Middle frontal gyrus (tissue), 1 donor: ENCODE results near the gene ASCL1.

Experiments used
- DNase-seq: peaks from one replicate; pipeline ENCODE4 v3.0.0-alpha.2; 2015; ENCODE audit warnings: low spot score; ENCODE audit errors: extremely low spot score

Gene ASCL1

DNA sequence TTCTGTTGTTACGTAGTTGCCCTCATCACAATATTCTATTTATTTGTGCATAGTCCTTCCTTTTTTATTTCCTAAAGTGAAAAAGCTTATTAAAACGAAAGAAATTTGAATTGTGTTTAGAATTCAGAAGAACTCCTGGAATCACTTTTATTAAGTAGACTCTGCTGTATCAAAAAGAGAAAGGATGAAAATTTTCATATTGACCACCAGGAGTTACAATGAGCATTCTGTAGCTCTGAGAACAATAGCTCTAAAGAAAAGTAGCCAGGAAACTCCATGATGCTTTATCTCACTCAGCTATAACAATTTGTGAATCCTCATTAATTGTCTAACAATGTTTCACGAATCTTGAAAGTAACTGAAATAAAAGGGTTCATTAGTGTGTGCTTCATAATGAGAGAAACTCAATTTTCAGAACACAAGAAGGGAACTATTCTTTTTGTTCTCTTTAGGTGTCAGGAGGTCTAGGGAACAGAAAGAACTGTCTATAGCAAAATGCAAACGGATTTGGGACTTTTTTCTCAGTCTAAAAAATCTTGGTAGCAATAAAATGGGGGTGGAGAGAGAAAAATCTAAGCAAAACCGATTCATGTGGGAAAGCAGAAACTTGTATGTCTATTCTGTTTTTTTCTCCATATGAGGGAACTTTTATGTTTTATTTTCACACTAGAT is 19.3 kb downstream of the ASCL1 start:
- DNase-seq: no peak

DNA sequence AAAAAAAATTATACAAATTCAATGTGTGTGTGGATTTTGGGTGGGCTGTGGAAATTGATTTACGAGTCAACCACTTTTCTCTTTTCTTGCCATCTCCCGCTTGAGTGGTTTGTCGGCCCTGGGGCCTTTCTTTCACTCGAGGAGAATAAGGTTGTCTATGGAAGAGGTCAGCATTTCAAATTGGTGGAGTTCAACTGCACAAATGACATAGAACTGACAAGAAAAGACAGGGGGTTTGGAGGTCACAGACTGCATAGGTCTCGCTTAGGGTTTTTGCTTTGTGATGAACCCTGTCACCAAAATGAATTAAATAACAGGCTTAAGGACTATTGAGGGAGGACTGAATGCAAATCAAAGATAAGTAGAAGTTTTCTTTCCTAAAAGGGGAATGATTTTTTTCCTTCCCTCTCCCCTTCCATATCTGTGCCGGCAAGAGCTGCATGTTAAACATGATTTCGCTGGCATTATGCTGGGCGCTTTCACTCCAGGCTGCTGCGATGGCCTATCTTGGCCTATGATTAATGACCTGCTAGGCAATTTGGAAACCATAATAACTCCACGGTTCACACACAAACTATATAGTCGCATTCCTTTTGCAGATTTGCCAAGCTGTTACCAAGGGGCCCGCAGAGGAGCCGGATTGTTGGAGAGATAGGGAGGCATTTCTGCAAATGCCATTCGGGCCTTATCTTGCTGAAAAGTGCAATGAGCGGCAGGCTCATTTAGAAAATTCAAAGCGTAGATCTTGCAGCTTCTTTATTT is 20.7 kb downstream of the ASCL1 start:
- DNase-seq: no peak

DNA sequence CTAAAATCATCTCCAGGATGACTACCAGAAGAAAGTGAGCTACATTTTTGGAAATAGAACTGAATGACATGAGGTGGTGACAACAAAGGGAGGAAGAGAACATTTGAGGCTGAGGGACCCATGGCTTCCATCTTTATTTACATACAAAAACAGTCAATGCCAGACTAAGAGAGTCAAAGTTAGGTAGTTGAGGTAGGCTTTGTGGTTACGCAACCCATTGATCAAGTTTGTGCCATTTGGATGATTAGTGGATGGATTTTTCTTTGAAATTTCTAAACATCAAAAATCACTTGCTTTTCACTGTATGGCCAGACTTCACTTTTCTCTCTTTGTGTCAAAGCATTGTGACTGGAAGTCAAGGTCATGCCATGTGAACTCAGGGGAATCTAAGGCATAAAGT is 22.9 kb downstream of the ASCL1 start:
- DNase-seq: no peak

DNA sequence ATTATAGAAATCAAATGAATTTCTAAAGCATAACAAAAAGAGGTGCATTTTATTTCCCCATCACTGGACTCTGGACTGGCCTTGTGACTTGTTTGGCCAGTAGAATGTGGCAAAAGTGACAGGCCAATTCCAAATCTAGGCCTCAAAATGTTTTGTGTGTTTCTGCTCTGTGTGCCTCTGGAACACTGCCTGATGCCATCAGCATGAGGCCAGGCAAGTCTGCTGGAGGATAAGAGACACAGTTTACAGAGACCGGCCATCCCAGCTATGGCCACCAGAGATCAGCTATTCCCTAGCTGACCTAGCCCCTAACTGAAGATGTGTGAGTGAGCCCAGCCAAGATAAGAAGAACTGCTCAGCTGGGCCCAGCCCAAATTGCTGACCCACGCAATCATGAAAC is 32.9 kb downstream of the ASCL1 start:
- no peak for DNase-seq

DNA sequence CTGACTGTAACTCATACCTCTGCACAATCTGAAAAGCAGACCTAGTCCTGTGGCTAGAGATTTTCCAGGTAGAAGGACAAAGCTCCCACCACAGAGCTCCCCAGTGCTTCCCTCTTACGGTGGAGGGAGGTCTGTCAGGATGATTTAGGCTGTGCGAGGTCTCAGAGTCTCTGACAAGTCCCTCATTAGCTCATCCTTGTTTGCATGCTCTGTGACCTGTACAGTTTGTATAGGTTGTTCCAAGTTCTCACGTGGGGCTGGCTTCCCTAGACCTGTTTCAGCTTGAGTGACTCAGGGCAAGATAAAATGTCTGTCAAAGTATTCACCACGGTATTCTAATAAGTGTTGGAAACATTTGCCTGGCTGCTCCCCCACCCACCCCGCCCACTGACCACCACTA is 34.8 kb downstream of the ASCL1 start:
- no peak for DNase-seq

DNA sequence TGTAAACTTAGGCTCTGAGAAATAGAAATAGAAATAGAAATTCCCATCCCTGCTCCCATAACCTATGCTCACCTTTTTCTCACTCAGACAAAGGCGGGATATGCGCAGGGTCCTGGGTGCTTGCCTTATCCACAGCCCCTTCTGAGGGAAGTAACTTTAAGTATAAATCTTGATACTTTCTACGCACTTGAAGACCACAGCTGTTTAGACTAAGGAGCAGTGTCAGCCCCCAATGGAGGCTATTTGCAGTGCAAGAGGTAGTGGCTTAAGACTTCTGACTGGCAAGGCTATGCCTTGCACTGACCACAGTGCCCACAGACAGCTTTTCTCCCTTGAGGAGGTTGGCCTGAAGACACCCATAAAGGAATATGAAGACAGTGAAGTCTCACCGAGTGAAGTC is 35.2 kb downstream of the ASCL1 start:
- DNase-seq: no peak

DNA sequence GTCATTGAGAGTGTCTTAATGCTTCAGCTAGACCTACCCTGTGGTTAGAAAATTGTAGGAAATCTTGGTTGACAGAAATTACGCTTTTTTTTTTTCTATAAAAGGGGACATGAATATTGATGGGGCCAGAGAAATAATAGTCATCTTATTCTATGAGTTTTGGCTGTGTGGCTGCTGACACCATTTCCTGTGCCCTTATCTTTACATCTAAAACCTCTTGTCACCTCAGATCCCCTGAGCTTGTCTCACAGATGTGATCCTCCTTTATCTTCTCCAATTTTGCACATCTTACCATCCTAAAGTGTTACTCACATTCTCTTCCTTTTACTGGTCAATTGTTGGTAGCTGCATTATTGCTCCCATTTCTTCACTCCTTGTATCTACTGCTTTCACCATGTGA is 36.1 kb downstream of the ASCL1 start:
- DNase-seq: no peak

DNA sequence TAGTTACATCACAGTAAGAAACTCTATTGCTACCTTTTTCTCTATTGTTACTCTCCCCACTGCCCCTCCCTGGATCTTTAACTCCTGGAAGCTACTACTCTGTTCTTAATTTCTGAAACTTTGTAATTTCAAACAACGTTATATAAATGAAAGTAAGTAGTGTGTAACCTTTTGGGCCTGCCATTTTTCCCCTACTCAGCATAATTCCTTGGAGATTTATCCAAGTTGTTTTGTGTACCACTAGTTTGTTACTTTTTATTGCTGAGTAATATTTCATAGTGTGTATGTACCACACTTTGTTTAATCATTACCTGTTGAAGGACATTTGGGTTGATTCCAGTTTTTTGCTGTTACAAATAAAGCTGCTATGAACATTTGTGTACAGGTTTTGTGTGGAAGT is 37.9 kb downstream of the ASCL1 start:
- DNase-seq: no peak
